HG03565 (cell line): ENCODE data around the gene ADM.

ENCODE experiments used
- ATAC-seq: cut with Tn5 transposase; IDR thresholded peaks from one replicate; pipeline ENCODE4 v1.9.1; 2021; ENCODE audit warnings: mild to moderate bottlenecking, moderate library complexity; ENCODE audit not compliant: unreplicated experiment

ADM gene

GRCh38 chr11:10326012-10326964 is 21.4 kb downstream of the ADM start:
- ATAC-seq = no peak

- ATAC-seq = no peak
Observed at GRCh38 chr11:10327254-10327653, 22.4 kb downstream of the ADM start.

- no peak for ATAC-seq
Observed at GRCh38 chr11:10328314-10329098, 23.6 kb downstream of the ADM start.

- ATAC-seq = no peak
Observed at GRCh38 chr11:10329356-10329755, 24.5 kb downstream of the ADM start.

- ATAC-seq = no peak
Observed at GRCh38 chr11:10329935-10330334, 25.1 kb downstream of the ADM start.

GRCh38 chr11:10331548-10332289 is 26.8 kb downstream of the ADM start:
- no peak for ATAC-seq

GRCh38 chr11:10333490-10333889 is 28.6 kb downstream of the ADM start:
- ATAC-seq = no peak

- ATAC-seq = no peak
Observed at GRCh38 chr11:10338287-10338686, 33.4 kb downstream of the ADM start.

- ATAC-seq = no peak
Observed at GRCh38 chr11:10348650-10349280, 43.9 kb downstream of the ADM start.

- ATAC-seq = no peak
Observed at GRCh38 chr11:10349281-10349665, 44.4 kb downstream of the ADM start.

GRCh38 chr11:10349806-10350205 is 44.9 kb downstream of the ADM start:
- ATAC-seq = no peak

GRCh38 chr11:10350334-10350733 is 45.5 kb downstream of the ADM start:
- no peak for ATAC-seq

- no peak for ATAC-seq
Observed at GRCh38 chr11:10351435-10351764, 46.5 kb downstream of the ADM start.

- ATAC-seq = no peak
Observed at GRCh38 chr11:10351765-10352641, 47.1 kb downstream of the ADM start.

GRCh38 chr11:10352921-10353550 is 48.2 kb downstream of the ADM start:
- ATAC-seq = no peak

- ATAC-seq = no peak
Observed at GRCh38 chr11:10354389-10354788, 49.5 kb downstream of the ADM start.

GRCh38 chr11:10355257-10355661 is 50.4 kb downstream of the ADM start:
- ATAC-seq = no peak

- no peak for ATAC-seq
Observed at GRCh38 chr11:10356161-10356560, 51.3 kb downstream of the ADM start.
